GM19238 (cell line): ENCODE measurements around the gene COL18A1.

ENCODE experiments used
- DNase-seq: peaks from one replicate; pipeline ENCODE4 v3.0.0; 2011; ENCODE audit warnings: low spot score; ENCODE audit not compliant: insufficient read length

The COL18A1 gene

DNA sequence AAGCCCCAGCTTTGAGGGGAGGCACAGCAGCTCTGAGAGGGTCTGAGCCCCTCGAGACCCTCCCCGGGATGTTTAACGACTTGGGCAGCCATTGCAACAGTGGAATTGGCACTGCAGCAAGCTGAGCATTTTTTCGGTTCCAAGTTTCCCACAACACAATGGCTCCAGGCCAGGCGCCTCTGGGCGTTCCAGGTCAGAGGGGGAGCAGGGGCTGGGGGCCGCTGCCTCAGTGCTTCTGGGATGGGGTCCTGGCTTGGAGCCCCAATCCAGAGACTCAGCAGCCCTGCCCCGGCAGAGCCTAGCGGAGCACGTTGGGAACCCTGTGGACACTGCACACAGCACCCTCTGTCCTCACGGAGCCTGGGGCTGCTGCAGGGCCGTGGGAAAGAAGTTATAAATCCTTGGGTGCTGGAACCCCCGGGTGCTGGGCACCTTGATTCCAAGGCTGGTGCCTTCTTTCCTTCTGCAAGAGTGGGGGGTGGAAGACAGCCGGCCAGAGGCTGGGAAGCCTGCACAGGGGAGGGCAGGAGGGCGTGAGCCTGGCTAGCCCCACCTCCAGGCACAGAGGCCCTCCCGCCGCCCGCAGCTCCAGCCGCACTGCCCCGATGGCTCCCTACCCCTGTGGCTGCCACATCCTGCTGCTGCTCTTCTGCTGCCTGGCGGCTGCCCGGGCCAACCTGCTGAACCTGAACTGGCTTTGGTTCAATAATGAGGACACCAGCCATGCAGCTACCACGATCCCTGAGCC lies 50.1 kb downstream of the COL18A1 start:
- DNase-seq = no peak

DNA sequence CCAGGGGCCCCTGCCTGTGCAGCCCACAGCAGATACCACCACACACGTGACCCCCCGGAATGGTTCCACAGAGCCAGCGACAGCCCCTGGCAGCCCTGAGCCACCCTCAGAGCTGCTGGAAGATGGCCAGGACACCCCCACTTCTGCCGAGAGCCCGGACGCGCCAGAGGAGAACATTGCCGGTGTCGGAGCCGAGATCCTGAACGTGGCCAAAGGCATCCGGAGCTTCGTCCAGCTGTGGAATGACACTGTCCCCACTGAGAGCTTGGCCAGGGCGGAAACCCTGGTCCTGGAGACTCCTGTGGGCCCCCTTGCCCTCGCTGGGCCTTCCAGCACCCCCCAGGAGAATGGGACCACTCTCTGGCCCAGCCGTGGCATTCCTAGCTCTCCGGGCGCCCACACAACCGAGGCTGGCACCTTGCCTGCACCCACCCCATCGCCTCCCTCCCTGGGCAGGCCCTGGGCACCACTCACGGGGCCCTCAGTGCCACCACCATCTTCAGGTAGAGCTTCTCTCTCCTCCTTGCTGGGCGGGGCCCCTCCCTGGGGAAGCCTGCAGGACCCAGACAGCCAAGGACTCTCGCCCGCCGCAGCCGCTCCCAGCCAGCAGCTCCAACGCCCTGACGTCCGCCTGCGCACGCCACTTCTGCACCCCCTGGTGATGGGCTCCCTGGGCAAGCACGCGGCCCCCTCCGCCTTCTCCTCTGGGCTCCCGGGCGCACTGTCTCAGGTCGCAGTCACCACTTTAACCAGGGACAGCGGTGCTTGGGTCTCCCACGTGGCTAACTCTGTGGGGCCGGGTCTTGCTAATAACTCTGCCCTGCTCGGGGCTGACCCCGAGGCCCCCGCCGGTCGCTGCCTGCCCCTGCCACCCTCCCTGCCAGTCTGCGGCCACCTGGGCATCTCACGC lies 51.0 kb downstream of the COL18A1 start:
- no peak for DNase-seq

DNA sequence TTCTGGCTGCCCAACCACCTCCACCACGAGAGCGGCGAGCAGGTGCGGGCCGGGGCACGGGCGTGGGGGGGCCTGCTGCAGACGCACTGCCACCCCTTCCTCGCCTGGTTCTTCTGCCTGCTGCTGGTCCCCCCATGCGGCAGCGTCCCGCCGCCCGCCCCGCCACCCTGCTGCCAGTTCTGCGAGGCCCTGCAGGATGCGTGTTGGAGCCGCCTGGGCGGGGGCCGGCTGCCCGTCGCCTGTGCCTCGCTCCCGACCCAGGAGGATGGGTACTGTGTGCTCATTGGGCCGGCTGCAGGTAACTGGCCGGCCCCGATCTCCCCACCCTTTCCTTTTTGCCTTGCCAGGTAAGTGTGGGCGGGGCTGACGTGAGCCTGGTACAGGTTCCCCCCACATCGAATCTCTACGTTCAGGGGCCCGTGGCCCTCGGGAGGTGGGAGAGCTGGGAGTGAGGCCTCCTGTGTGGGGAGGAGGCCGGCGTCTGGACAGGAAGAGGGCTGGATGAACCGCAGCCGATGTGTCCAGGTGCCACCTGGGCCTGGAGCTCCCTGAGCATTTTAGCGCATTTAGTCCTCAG lies 51.7 kb downstream of the COL18A1 start:
- no peak for DNase-seq

DNA sequence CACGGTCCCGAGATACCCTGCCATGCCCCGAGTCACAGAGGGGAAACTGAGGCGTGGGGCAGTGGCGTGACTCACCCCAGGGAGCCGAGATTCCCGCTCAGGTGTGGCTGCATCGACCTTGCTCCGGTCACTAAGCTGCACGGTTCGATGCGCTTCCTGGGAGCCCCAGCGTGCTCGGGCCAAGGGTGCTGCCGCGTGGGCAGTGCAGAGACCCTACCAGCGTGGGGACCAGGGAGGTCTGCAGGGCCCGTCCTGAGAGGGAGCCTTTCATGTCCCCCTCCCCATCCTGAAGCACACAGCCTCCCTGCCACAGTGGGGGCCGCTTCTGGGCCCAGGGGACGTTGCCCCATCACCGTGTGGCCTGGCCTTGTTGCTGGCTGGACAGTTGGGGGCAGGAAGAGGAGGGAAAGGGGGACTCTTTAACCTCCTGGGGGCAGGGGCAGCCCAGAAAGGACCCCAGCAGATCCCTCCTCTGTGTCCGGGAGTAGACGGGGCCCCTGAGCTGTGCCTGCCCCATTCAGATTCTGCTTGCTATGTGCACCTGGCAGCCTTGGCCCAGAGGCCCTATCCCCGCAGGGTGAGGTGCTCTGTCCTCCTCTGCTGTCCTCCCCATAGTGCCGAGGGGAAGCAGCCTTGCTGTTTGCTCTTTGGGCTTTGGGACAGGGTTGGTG lies 52.3 kb downstream of the COL18A1 start:
- no peak for DNase-seq

DNA sequence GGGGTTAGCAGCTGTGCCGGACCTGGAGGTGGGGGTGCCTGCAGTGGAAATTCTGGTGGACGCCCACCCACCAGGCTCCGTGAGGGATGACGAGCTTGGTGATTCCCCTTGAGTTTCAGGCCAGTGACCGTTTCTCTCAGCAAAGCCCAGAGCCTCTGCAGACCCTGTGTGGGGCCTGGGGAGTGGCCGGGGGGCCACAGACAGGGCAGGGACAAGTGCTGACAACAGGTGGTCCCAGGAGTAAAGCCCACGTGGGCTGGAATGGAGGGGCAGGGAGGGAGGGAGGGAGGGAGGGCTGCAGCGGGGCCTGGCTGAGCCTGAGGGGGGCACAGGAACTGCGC lies 52.8 kb downstream of the COL18A1 start:
- no peak for DNase-seq

DNA sequence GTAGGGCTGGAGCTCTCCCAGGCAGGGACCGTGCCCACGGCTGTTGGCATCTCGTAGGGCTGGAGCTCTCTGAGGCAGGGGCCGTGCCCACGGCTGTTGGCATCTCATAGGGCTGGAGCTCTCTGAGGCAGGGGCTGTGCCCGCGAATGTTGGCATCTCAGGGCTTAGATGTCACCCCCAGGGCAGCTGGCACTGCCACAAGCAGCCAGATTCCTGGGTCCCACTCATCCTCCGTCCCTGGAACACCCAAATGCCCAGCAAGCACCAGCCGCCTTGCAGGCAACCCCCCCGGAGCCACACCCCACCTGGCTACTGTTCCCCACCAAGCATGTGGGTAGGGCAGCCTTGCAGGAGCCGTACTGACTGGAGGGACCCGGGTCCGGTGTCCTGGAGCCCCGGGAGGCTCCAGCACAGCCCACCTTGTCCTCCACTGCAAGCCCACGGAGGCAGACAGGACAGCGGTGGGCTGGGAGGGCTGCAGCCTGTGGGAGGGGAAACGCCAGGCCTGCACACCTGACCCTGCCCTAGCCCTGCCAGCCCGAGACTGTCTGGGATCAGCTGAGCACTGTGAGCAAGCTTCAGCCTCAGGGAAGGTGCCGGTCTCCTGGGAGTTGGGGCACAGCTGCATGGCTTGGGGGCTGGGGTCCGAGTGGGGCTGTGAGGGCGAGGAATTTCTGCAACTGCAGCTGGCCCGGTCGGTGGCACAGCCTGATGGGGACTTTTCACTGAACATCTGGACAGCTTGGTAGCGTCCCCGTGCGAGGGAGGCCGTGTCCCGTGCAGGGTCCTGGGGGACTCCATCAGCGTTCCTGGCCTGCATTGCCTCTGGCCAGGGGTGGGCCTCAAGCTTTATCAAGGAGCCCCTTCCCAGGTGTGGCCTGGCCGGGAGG lies 53.6 kb downstream of the COL18A1 start:
- DNase-seq = no peak

DNA sequence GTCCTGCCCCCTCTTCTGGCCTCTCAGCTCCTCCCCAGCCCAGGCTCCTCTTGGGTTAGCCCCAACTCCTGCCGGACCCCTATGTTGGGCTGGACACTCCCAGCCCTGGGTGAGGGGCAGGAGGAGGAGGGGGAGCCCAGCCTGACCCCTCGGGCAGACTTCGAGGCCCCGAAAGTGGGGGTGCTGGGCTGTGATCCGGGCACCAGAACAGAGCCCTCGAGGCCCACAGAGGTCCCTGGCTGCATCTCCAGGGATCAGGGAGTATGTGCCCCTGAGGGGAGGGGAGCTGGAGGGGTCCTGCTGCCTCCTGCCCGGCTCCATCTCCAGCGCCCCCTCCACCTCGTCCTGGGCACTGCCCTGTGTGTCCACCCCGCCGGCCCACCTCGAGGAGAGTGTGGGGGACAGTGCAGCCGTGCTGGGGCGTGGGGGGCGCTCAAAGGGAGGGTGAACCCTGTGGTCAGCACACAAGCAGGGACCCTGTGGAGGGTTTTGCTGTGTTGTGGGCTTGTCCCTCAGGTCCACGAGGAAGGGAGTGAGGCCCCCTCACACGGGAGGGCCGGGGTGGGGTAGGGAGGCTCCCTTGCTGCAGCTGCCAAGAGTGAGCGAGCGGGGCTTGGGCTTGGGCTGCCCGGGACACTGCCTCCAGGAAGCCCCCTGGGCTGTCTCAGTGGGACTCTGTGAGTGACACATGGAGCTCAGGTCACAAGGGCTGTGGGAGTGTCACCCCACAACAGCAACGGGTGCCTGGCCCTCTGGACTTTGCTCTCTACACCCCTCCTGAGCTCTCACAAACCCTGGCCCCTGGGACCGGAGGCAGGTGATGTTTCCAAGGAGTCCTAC lies 54.4 kb downstream of the COL18A1 start:
- no peak for DNase-seq

DNA sequence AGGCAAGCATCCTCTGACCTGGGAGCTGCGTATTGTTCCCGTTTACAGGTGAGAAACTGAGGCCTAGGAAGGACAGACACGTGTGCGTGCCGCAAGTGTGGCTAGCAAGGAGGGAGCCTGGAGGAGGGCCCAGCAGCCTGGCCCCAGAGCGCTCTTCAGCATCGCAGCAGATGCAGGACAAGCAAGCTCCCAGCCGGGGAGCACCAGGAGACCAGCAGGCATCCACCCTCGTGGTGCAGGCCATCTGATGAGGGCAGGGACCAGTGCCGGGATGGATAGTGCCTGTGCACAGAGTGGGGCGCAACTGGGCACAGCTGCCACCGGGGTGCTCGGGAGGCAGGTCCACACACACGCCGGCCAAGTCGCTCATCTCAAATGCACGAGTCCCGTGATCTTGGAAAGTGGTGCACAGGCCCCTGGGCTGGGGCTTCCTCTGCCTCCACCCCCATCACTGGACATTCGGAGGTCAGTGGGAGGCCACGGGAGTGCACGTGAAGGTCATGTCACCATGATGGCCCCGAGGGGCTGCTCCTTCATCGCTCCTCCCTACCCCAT lies 55.1 kb downstream of the COL18A1 start:
- no peak for DNase-seq

DNA sequence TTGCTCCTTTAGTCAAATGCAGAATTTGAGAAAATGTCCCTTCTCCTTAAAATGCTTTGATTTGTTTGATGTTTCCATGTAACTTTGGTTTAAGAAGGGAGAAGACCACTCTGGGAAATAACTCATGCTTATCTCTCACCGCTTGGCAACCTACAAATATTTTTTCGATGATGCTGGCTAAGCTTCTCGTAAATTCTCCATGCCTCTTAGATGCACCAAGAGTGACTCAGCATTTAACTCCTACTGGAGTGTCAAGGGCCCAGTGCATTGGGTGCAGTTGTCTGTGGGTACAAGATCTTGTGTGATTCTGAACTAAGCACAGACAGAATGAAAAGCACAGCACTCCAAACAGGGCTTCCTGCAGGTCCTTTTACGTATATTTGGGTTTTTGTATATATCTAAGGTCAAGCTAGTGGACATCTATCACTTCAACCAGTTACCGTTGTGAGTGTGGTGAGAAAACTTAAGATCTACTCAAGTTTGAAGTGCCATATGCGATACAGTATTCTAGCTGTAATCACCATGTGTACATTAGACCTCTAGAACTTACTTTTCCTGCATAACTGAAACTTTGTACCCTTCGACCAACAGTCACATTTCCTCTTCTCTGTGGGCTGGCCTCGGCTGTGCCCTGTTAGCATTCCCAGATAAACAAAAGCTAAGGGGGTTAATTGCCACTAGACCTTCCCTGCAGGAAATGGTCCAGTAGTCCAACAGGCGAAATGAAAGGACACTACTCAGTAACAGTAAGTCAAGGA lies 55.8 kb downstream of the COL18A1 start:
- no peak for DNase-seq

DNA sequence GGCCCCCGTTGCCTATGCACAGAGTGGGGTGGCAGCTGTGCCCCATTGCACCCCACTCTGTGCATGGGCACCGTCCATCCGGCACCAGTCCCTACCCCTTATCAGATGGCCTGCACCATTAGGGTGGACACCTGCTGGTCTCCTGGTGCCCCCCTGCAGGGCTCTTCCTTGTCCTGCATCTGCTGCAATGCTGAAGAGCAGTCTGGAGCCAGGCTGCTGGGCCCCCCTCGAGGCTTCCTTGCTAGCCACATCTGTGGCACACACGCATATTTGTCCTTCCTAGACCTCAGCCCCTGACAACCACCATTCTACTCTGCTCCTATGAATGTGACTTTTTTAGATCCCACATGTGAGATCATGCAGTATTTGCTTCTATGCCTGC lies 56.4 kb downstream of the COL18A1 start:
- no peak for DNase-seq

DNA sequence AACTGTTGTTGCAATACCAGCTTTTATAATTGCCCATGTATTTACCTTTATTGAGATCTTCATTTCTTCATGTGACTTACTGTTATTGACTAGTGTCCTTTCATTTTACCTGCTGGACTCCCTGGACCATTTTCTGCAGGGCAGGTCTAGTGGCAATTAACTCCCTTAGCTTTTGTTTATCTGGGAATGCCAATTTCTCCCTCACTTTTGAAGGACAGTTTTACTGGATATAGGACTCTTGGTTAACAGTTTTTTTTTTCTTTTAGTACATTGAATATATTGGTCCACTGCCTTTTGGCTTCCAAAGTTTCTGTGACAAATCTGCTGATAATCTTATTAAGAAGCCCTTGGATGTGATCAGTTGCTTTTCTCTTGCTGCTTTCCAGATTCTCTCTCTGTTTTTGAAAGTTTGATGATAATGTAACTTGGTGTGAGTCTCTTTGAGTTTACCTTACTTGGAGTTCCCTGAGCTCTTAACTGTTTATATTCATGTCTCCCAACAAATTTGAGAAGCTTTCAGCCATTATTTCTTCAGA lies 56.9 kb downstream of the COL18A1 start:
- DNase-seq = no peak

DNA sequence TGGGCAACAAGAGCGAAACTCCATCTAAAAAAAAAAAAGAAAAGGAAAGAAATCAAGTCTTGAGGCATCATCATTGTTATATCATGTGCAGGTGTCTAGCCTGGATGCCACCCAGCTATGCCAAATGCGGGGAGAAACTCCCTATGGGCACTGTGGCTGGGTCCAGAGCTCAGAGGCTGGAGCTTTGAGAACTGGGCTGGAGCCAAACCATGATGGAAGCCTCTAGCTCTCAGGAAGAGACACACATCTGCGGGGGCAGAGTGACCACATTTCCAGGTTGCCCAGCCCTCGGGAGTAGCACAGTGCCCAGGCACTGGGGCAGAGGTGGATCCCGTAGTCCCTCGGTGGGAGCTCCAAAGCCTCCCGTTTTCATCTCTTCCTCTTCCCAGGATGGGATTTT lies 58.9 kb downstream of the COL18A1 start:
- DNase-seq = no peak

DNA sequence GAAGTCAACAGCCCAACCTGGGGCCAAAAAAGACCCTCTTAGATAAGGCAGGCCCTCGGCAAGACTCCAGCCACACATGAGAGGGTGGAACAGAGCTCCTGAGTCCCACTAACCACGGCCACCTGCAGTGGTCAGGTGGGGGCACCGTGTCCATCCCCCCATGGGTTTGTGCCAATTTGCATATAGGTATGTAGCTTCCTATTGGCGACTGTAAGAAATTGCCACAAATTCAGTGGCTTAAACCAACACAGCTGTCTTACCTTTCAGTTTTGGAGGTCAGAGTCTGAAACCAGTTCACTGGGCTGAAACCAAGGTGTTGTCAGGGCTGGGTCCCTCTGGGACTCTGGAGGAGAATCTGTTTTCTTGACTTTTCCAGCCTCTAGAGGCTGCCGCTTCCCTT lies 59.3 kb downstream of the COL18A1 start:
- no peak for DNase-seq

DNA sequence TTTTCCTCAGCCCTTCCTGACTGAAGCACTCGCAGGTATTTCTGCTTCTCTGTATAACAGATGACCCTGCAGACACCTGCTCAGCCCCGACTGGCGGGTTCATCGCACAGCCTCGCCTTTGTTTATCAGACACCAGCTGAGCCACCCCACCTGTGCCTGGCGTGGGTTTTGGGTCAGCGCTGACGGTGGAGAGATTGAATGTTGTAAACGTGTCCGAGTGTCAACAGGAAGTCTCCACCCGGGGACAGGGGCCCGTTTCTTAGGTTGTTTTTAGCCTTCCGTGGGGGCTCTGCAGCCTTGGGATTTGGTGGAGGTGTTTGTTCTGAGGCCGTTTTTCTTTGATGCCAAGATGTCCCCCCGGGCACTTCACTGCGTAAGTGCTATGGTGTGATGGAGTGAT lies 60.1 kb downstream of the COL18A1 start:
- no peak for DNase-seq

DNA sequence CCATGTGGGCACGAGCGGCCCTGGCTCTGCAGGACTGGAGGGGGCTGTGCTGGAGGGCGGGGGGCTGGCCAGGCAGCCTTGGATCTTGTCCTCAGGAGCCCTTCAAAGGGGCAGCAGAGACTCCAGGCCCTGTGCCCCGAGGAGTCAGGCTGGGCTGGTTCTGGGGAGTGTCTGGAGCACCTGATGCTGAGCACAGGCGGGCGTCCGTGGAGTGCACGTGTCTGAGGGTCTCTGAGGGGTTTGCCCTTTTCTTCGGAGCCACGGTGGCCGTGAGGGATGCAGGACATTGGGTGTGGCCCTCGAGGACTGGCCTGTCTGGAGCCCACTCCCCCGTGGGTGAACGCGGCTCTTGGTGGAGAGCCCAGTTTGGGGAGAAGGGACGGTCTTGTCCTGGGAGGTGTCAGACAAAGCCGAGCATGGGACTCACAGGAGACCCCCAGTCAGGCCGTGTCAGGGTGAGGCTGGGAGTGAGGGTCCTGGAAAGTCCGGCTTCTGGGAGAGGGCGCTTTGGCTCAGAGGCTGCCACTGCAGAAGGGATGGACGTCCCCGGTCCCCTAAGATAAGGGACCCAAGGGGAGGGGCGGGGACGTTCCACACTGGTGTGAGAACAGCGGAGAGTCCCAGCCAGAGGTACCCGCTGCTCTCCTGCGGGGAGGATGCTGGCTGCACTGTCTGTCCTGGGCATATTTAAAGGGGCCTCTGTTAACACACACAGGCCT lies 60.8 kb downstream of the COL18A1 start:
- no peak for DNase-seq

DNA sequence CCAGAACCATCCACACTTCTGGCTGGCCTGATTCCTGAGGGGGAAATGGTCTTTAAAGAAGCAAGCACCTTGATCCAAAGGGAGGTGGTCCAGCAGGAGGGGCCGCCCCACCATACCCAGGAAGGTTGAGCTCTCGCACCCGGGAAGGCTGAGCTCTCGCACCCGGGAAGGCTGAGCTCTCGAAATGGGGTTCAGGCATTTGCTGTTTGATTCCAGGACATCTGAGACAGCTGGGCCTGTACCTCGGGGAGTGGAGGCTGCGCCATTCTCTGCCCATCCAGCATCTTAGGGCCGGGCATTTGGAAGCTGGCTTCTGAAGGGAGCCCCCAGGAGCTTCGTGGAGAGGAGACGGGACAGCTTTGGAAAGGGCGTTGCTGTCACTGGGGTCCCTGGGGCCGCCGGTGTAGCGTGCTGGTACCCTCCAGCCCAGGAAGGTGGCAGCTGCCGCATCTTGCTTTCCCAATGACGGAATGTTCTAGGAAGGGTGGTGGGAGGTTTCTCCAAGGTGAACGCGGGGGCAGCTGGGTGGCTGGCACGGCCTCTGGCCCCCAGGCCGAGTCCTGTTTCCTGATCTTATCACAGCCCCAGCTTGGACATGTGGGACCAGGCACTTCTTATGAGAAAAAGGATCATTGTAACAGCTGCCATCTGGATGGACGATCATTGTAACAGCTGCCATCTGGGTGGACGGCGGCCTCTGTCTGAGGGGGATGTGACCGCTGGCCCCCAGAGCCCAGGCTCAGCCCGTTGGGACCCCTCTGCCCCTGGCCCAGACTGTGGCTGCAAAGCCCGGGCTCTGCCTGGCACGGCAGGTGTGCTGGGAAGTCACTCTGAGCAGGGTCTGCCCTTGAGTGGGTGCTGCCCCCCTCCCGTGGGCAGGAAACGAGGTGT lies 61.6 kb downstream of the COL18A1 start:
- no peak for DNase-seq

DNA sequence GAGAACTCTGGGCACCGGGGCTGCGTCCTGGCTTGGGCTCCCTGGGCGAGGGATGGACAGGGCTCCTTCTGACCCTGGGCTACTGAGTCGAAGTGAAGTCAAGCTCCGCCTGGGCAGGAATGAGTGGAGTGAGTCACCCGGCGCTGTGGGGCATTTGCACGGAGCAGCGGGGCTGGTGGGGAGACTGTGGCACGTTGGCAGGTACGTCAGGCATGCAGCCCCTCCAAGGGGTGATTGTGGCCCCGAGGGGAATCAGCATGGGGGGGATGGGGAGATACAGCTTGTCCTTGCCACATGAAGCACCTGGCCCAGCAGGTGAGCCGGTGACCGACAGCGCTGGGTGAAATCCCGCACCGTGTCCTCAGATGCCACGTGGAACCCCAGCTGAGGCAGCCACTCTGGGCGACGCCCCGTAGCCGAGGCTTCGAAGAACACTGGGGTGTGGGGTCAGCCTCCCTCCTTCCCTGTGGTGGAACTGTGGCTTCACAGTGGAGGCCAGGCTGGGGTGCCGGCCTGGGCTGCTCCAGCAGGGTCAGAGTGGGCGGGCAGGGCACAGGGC lies 62.3 kb downstream of the COL18A1 start:
- no peak for DNase-seq
